ENCODE results near the gene FLNA.

GRCh38 chrX:154384284-154384892 lies 10.0 kb upstream of the FLNA start:
- no peak for TF ChIP-seq ZNF274 (IDR thresholded peaks at IDR 0.05; ENCODE audit: low read depth, low read length)
- no peak for TF ChIP-seq YY1 (IDR thresholded peaks at IDR 0.05; ENCODE audit: insufficient read depth, insufficient read length)
- no peak for TF ChIP-seq SUZ12 (IDR thresholded peaks at IDR 0.05; ENCODE audit: extremely low read depth, insufficient read depth, insufficient read length)
